IPS DF 6.9 (cell line): Measurements from ENCODE around the gene S100A11.
"Not testable (repeated sequence)": the region's sequence is repeated elsewhere in the genome, so short reads cannot be mapped to it uniquely, and the experiment has no call there.

ENCODE experiments used
- DNase-seq: peaks from one replicate; pipeline ENCODE4 v3.0.0-alpha.2; 2013; ENCODE audit warnings: low read depth, low spot score
- H3K27ac ChIP-seq: one replicate; pipeline ENCODE4 v1.5.1; 2013; ENCODE audit warnings: low read length, control low read depth
- H3K27me3 ChIP-seq: 2 replicates; pipeline ENCODE4 v1.6.1; 2013; ENCODE audit warnings: mild to moderate bottlenecking, low read length; ENCODE audit not compliant: control insufficient read depth, insufficient read depth
- H3K36me3 ChIP-seq: 2 replicates; pipeline ENCODE4 v1.6.1; 2013; ENCODE audit warnings: low read length; ENCODE audit not compliant: control insufficient read depth, insufficient read depth
- H3K4me1 ChIP-seq: 2 replicates; pipeline ENCODE4 v1.6.1; 2013; ENCODE audit warnings: low read length; ENCODE audit not compliant: control insufficient read depth, insufficient read depth
- H3K4me3 ChIP-seq: 2 replicates; pipeline ENCODE4 v1.5.1; 2013; ENCODE audit warnings: mild to moderate bottlenecking, low read length
- H3K9me3 ChIP-seq: 2 replicates; pipeline ENCODE4 v1.6.1; 2013; ENCODE audit warnings: low read length, inconsistent platforms; ENCODE audit not compliant: control insufficient read depth, insufficient read depth
- WGBS: extraction: QIAGEN DNeasy Blood & Tissue Kit; methylation state at CpG from one replicate; pipeline ENCODE4 v1.1.7; 2013; ENCODE audit warnings: mixed read lengths, missing lambda C conversion rate; ENCODE audit not compliant: insufficient read length, insufficient coverage; 5-methylcytosine and 5-hydroxymethylcytosine counted together

The S100A11 gene

GRCh38 chr1:152036267-152037216 lies at the start of gene S100A11:
S100A11 (minus strand) TSS chr1:152037004; CDS start chr1:152036915, 89 bp downstream.
- Histone ChIP-seq H3K36me3 (no peaks in the 10 kb centered on the region), H3K9me3 (no peaks in the 10 kb centered on the region), H3K4me3 (peak within 1 kb of the TSS; percentile 40; the same call in 1 of the 2 replicates), H3K27ac (no peak within 1 kb of the TSS), H3K27me3 (no peaks in the 10 kb centered on the region), H3K4me1 (peaks cover 2% of the 10 kb centered on the region; the same call in 1 of the 2 replicates)
- 100% methylated on average over 1 of the region's 53 CpGs for WGBS
- DNase-seq = no peak

- H3K9me3 ChIP-seq = no peaks in the 10 kb centered on the region
- H3K27ac ChIP-seq = no peak overlapping the region
- no peaks in the 10 kb centered on the region for H3K27me3 ChIP-seq
- H3K4me1 ChIP-seq = no peaks in the 10 kb centered on the region
- no peak for DNase-seq
- WGBS = 100% methylated on average over 1 of the region's 1 CpG
- H3K36me3 ChIP-seq = no peaks in the 10 kb centered on the region
- H3K4me3 ChIP-seq = no peak overlapping the region
Observed at GRCh38 chr1:152084853-152085252, 48.0 kb upstream of the S100A11 start.

DNA sequence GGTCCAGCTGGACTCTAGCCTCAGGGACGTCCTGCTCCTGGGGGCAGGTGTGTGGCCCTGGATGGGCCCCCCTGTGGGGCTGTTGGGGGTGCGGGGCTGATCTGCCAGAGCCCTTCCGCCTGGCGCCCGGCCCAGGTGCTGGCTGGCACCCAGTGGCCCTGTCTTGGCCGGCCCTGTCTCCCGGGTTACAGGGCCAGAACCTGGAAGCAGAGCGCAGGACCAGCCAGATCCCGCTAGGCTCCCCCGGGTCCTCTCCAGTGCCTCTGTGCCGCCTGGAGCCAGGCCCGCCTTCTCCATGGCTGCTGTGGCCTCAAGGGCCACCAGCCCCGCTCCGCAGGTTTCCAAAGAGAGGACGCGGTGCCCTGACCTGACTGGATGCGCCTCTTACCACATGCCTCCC lies 44.2 kb upstream of the S100A11 start:
- not testable (repeated sequence) for DNase-seq, H3K36me3 ChIP-seq, H3K9me3 ChIP-seq, H3K4me3 ChIP-seq, H3K27me3 ChIP-seq, H3K27ac ChIP-seq, H3K4me1 ChIP-seq
- no CpG with 5 or more reads among the region's 17 CpGs for WGBS

- H3K27ac ChIP-seq, DNase-seq, H3K4me3 ChIP-seq, H3K27me3 ChIP-seq, H3K9me3 ChIP-seq, H3K4me1 ChIP-seq, H3K36me3 ChIP-seq: not testable (repeated sequence)
- no CpG with 5 or more reads among the region's 17 CpGs for WGBS
Observed at GRCh38 chr1:152080494-152080893, 43.7 kb upstream of the S100A11 start.

DNA sequence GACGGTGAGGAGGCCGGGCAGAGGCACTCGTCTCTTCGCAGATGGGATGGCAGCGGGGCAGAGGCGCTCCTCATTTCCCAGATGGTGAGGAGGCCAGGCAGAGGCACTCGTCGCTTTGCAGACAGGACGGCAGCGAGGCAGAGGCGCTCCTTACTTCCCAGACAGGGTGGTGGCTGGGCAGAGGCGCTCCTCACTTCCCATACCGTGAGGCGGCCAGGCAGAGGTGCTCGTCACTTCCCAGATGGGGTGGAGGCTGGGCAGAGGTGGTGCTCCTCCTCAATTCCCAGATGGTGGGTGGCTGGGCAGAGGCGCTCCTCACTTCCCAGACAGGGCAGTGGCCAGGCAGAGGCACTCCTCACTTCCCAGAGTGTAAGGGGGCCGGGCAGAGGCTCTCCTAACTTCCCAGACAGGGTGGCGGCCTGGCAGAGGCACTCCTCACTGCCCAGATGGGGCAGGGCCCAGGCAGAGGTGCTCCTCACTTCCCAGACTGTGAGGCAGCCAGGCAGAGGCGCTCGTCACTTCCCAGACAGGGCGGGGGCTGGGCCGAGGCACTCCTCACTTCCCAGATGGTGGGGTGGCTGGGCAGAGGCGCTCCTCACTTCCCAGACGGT lies 42.1 kb upstream of the S100A11 start:
- Histone ChIP-seq H3K4me1 (no peaks in the 10 kb centered on the region), H3K27me3 (no peaks in the 10 kb centered on the region), H3K9me3 (no peaks in the 10 kb centered on the region), H3K36me3 (no peaks in the 10 kb centered on the region), H3K4me3 (no peak overlapping the region), H3K27ac (no peak overlapping the region)
- DNase-seq = no peak
- no CpG with 5 or more reads among the region's 24 CpGs for WGBS

GRCh38 chr1:152072311-152072710 lies 35.5 kb upstream of the S100A11 start:
- Histone ChIP-seq H3K4me3 (no peak overlapping the region), H3K27me3 (no peaks in the 10 kb centered on the region)
- no CpG with 5 or more reads among the region's 3 CpGs for WGBS

DNA sequence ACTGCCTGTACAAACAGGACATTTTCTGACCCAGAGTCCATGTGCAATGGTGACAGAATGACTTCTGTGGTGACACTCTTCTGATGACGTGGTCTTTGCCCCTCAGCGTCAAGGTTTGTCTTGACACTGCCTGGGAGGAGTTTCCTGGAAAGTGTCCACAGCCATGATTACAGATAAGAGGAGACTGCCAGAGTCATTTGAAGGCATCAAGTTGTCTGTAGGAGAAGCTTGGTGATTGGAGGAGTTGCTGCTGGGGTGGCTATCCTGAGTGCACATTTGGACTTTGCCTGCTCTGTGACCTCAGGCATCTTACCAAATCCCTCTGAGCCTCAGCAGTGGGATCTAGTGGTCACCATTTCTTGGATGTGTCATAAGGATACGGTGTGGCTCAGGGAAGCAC lies 34.3 kb upstream of the S100A11 start:
- no peak overlapping the region for H3K4me3 ChIP-seq
- H3K4me1 ChIP-seq = no peaks in the 10 kb centered on the region; the same call in 1 of the 2 replicates
- H3K36me3 ChIP-seq = no peaks in the 10 kb centered on the region
- H3K9me3 ChIP-seq = no peaks in the 10 kb centered on the region
- no CpG with 5 or more reads among the region's 3 CpGs for WGBS
- DNase-seq = no peak
- H3K27ac ChIP-seq = no peak overlapping the region
- H3K27me3 ChIP-seq = no peaks in the 10 kb centered on the region

More at GRCh38 chr1:152072311-152072710, 35.5 kb upstream of the S100A11 start:
- Histone ChIP-seq H3K27ac (no peak overlapping the region), H3K4me1 (no peaks in the 10 kb centered on the region; the same call in 1 of the 2 replicates), H3K36me3 (no peaks in the 10 kb centered on the region), H3K9me3 (no peaks in the 10 kb centered on the region)
- no peak for DNase-seq

GRCh38 chr1:152067929-152068328 lies 31.1 kb upstream of the S100A11 start:
- no peaks in the 10 kb centered on the region for H3K27me3 ChIP-seq
- no peak overlapping the region for H3K27ac ChIP-seq
- H3K4me1 ChIP-seq = no peaks in the 10 kb centered on the region; the same call in 1 of the 2 replicates
- no peak overlapping the region for H3K4me3 ChIP-seq
- H3K9me3 ChIP-seq = no peaks in the 10 kb centered on the region
- no peaks in the 10 kb centered on the region for H3K36me3 ChIP-seq
- no CpG with 5 or more reads among the region's 1 CpG for WGBS
- DNase-seq = no peak

- H3K27me3 ChIP-seq = no peaks in the 10 kb centered on the region
- no peaks in the 10 kb centered on the region for H3K36me3 ChIP-seq
- no peaks in the 10 kb centered on the region for H3K9me3 ChIP-seq
- no peak for DNase-seq
- no peak overlapping the region for H3K4me3 ChIP-seq
- no peak overlapping the region for H3K27ac ChIP-seq
- H3K4me1 ChIP-seq = no peaks in the 10 kb centered on the region; the same call in 1 of the 2 replicates
Observed at GRCh38 chr1:152067150-152067549, 30.3 kb upstream of the S100A11 start.

- H3K4me3 ChIP-seq = no peak overlapping the region
- DNase-seq = no peak
- H3K9me3 ChIP-seq = no peaks in the 10 kb centered on the region
- no peaks in the 10 kb centered on the region; the same call in 1 of the 2 replicates for H3K27me3 ChIP-seq
- no peaks in the 10 kb centered on the region for H3K4me1 ChIP-seq
- H3K27ac ChIP-seq = no peak overlapping the region
- H3K36me3 ChIP-seq = no peaks in the 10 kb centered on the region
Observed at GRCh38 chr1:152061952-152062351, 25.1 kb upstream of the S100A11 start.
